ENCODE results near the gene OR51E1.

GRCh38 chr11:4664183-4664582, 20.4 kb downstream of the OR51E1 start:
- TF ChIP-seq CTCF (conservative IDR thresholded peaks at IDR 0.05; ENCODE audit: low read length) (no peak), EZH2phosphoT487 (IDR thresholded peaks at IDR 0.05; ENCODE audit: borderline replicate concordance, low read depth, low read length) (no peak)

Measured in OCI-LY7 (cell line).